Fibroblast of villous mesenchyme (primary cell): ENCODE data around the gene ACTA1. TPM values are rescaled to one million over a fixed set of nuclear protein-coding genes. Genes with fewer than 3 reads are reported as not detected.

ENCODE experiments used
- DNase-seq: peaks from one replicate; pipeline ENCODE4 v3.0.0-alpha.2; 2010; ENCODE audit warnings: low read depth
- H3K4me3 ChIP-seq: 2 replicates; pipeline ENCODE4 v1.5.1; 2011; ENCODE audit warnings: low read depth, mild to moderate bottlenecking, low read length
- CTCF ChIP-seq: IDR thresholded peaks from 2 replicates; pipeline ENCODE4 v1.5.1; 2012; ENCODE audit warnings: low read depth, mild to moderate bottlenecking, low read length; ENCODE audit not compliant: insufficient read depth
- total RNA-seq: library from RNA; depleted of rRNA; stranded (reverse); fragments of >200 nt; gene quantifications from 2 replicates; pipeline ENCODE4 v1.2.3, GENCODE V29; 2012

Gene ACTA1
- total RNA-seq, 1 donor, result not detected

GRCh38 chr1:229456016-229456415 is 22.1 kb upstream of the ACTA1 start:
- H3K4me3 ChIP-seq, result no peak overlapping the region
- DNase-seq, result no peak
- no peak for TF ChIP-seq CTCF

- no peak overlapping the region for H3K4me3 ChIP-seq
- no peak for TF ChIP-seq CTCF
- peak; percentile 70 for DNase-seq
These were observed 20.2 kb upstream of the ACTA1 start for GRCh38 chr1:229454056-229454455.

- TF ChIP-seq CTCF, result peak; percentile 54
- no peak overlapping the region for H3K4me3 ChIP-seq
- peak; percentile 30 for DNase-seq
These were observed 19.3 kb upstream of the ACTA1 start for GRCh38 chr1:229452956-229453801.

DNA sequence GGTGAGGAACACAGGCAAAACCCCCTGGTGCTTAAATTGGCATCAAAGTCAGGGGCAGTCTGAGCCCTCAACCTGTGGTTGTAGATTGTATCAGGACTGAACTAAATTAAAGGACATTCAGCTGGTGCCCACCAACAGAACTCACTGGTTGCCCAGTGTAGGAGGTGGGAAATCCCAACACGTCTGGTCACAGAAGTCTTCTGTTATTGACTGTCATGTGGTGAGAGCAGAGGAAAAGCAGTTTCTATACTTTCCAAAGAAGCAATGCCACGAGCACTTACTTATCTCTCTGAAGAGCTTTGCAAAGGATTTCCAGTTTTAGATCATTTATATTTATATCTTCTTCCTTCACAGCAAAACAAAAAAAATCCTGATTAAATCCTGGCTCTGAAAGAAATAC is 15.0 kb upstream of the ACTA1 start:
- no peak overlapping the region for H3K4me3 ChIP-seq
- no peak for DNase-seq
- TF ChIP-seq CTCF, result no peak

DNA sequence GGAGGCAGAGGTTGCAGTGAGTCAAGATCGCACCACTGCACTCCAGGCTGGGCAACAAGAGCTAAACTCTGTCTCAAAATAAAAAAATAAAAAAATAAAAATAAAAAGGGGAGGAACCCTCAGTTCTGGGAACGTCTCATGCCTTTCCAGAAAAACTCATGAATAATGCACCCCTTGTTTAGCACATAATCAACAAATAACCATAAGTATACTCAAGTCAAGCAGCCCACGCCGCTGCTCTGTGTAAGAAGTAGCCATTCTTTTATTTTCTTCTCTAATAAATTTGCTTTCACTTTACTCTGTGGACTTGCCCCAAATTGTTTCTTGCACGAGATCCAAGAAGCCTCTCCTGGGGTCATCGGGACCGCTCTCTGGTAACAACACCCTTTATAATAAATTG is 14.5 kb upstream of the ACTA1 start:
- no peak for TF ChIP-seq CTCF
- H3K4me3 ChIP-seq, result no peak overlapping the region
- DNase-seq, result no peak

GRCh38 chr1:229447809-229448252 is 13.9 kb upstream of the ACTA1 start:
- TF ChIP-seq CTCF, result no peak
- DNase-seq, result no peak
- no peak overlapping the region for H3K4me3 ChIP-seq
